HG03460 (cell line): ENCODE data around the gene CNN1.
A peak's percentile ranks its signal among the peaks of the same experiment; 100 is the strongest.
"Not testable (repeated sequence)": the region's sequence is repeated elsewhere in the genome, so short reads cannot be mapped to it uniquely, and the experiment has no call there.

Experiments used
- ATAC-seq: cut with Tn5 transposase; IDR thresholded peaks from one replicate; pipeline ENCODE4 v1.9.1; 2021; ENCODE audit not compliant: unreplicated experiment

Gene CNN1

DNA sequence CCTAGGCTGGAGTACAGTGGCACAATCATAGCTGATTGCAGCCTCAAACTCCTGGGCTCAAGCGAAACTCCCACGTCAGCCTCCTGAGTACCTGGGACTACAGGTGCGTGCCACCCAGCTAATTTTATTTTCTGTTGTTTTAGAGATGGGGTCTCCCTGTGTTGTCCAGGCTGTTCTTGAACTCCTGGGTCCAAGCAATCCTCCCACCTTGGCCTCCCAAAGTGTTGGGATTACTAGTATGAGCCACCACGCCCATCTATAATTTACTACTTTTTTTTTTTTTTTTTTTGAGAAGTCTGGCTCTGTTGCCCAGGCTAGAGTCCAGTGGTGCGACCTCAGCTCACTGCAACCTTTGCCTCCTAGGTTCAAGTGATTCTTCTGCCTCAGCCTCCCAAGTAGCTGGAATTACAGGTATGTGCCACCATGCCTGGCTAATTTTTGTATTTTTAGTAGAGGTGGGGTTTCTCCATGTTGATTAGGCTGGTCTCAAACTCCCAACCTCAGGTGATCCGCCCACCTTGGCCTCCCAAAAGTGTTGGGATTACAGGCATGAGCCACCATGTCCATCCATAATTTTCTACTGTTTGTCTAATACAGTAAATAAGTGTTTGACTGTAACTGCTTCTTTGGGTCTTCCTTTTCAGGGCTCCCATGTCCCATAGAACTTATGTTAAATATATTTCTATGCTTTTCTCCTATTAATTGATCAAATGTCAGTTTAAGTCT is 25.6 kb downstream of the CNN1 start:
- ATAC-seq: not testable (repeated sequence)

DNA sequence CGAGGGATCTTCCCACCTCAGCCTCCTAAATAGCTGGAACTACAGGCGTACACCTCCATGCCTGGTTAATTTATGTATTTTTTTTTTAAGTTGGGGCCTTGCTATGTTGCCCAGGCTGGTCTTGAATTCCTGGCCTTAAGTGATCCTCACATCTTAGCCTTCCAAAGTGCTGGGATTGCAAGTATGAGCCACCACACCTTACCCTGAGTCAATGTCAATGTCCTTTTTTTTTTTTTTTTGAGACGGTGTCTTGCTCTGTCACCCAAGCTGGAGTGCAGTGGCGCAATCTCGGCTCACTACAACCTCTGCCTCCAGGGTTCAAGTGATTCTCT is 27.0 kb downstream of the CNN1 start:
- ATAC-seq: not testable (repeated sequence)

DNA sequence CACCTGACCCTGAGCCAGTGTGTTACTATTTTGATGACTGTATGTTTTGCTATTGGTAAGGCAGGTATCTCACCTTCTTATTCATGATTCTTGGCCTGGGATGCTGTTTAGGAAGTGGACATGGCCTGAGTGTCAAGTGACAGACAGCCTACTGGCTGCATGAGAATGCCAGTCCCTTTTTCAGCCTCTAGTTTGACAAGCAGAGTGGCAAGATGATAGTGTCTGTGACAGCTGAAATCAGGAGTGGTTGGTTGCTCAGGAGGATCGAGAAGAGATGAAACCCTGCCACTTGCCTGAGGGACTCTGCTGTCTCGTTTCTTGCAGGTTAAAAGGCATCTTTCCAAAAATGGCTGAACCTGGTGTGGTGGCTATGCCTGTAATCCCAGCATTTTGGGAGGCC is 27.5 kb downstream of the CNN1 start:
- ATAC-seq: no peak

GRCh38 chr19:11570039-11570462 is 31.4 kb downstream of the CNN1 start:
- no peak for ATAC-seq

GRCh38 chr19:11573354-11573753 is 34.7 kb downstream of the CNN1 start:
- not testable (repeated sequence) for ATAC-seq

- ATAC-seq: not testable (repeated sequence)
Observed at GRCh38 chr19:11573763-11574162, 35.1 kb downstream of the CNN1 start.

DNA sequence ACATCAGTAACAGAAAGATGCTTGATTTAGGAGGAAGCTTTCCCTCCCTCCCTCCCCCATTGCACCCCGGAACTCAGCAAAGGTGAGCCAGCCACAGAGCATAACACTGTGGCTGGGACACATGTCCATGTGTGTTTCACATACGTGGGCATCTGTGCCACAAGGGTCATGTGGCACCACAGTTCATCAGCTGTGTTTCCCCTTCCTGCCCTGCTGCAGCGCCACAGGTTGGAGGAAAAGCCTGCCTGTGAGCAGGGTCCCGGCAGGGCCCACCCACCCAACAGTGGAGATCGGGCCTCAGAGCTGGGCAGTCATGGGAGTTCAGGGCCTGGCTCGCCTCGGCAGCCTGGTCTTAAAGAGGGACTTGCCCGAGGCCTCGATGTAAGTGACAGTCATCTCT is 36.0 kb downstream of the CNN1 start:
- ATAC-seq: no peak

DNA sequence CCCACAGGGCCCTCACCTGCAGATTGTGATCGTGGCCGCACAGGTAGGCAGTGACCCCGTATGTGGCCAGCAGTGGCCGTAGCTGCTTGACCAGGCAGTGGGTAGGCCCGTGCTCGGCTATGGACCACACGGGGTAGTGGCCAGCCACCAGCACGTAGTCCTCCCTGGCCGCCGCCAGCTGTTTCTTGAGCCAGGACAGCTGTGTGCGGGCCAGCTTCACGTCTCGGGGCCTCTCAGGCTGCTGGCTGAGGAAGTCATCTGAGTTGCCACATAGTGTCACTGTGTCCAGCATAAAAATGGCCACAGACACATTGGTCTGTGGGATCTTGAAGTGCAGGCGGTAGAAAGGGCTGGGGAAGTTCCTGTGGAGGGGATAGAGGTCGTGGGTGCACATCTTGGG is 37.6 kb downstream of the CNN1 start:
- no peak for ATAC-seq

DNA sequence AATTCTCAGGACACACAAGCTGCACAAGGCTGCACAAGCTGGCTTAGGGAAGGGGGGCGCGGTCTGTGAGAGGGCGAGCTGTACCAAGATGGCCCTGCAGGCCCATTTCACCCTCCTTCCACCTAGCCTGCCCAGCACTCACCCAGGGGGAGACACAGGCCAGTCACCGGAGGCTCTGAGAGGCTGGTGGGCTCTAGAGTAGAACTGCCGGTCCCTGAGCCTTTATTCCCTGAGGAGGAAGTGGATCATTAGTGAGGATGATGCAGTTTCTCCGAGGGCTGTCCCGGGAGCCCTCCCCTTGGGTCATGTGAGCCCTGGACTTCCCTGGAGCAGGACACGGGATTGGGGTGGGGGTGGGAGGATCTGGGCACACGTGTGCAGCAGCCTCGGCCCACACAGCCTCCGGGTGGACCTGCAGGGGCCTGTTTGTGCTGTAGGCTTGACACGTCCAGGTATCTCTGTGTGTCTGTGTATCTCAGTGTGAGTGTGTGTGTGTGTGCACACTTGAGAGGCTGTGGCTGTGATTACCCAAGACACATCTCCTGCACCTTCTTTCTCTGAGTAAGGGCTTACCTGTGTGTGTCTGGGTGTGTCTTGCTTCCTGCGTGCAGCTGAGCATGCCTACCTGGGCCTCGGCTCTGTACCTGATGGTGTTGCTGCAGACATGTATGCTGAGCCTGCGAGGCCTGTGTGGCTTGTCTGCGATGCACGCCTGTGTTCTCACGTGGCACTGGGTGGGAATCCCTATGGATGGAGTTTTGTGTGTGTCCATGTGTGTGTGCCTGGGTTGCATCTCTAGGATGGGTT is 39.0 kb downstream of the CNN1 start, which contains the start of gene ACP5:
Gene ACP5 (minus strand): TSS at position 195 of the 807 bp plus-strand sequence. CDS start 328 bp downstream, outside the sequence.
- no peak for ATAC-seq

GRCh38 chr19:11578258-11579142 is 39.8 kb downstream of the CNN1 start:
- ATAC-seq: no peak

GRCh38 chr19:11580116-11580515 is 41.5 kb downstream of the CNN1 start:
- no peak for ATAC-seq

DNA sequence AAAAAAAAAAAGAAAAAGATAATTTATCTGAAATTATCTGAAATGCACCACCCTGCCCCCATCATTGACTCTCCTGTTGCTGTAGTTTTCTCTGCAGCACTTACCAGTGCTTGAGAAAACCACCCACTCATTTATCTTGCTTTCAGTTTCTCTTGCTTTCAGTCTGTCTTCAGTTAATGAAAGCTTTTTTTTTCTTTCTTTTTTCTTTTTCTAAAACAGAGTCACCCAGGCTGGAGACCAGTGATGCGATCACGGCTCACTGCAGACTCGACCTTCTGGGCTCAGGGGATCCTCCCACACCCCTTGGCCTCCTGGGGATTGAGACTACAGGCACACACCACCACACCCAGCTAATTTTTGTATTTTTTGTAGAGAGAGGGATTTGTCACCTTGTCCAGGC is 43.1 kb downstream of the CNN1 start:
- no peak for ATAC-seq

DNA sequence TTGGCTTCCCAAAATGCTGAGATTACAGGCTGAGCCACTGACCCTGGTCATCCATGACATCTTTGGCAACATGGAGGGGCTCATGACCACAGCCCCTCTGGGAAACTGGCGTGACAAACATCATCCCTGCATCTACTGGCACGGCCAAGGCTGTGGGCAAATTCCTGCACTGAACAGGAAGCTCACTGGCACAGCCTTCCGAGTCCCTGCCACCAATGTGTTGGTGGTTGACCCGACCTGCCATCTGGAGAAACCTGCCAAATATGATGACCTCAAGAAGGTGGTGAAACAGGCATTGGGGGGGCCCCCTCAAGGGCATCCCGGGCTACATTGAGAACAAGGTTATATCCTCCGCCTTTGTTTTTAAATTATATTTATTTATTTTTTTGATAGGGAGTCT is 47.7 kb downstream of the CNN1 start:
- ATAC-seq: no peak

DNA sequence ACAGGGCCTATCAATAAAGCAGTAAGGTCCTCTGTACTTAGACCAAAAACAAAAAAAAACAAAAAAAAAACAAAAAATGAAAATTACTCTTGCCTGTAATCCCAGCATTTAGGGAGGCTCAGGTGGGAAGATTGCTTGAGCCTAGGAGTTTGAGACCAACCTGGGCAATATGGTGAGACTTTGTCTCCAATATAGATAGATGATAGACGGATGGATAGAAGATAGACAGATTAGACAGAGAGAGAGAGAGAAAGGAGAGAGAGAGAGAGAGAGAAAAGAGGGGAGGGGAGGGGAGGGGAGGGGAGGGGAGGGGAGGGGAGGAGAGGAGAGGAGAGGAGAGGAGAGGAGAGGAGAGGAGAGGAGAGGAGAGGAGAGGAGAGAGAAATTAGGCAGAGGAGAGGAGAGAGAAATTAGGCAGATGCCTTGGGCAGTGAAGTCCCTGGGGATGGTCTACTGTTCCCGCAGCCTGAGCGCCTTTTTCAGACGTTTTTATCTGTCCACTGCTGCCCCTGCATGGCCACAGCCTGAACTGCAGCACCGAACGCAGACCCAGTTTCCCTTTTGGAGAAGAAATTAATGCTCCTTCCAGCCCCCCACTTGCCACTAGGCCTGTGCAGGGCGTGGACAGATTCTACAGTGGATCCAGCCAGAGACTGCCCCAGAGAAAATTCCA is 48.8 kb downstream of the CNN1 start:
- no peak for ATAC-seq

GRCh38 chr19:11587975-11588631 is 49.5 kb downstream of the CNN1 start:
- ATAC-seq: no peak

DNA sequence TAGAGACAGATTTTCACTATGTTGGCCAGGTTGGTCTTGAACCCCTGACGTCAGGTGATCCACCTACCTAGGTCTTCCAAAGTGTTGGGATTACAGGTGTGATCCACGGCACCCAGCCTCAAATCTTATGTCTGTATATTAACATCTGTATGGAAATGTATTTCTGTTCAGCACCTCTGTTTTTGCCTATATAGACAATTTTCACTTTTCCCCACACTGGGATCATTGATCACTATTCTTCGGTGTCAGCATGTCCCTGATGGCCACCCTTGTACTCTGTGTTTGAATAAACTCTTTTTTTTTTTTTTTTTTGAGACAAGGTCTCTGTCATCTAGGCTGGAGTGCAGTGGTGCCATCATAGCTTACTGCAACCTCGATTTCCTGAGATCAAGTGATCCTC is 55.4 kb downstream of the CNN1 start:
- no peak for ATAC-seq

GRCh38 chr19:11596156-11596555 is 57.5 kb downstream of the CNN1 start:
- no peak for ATAC-seq

- peak; percentile 94 for ATAC-seq
Observed at GRCh38 chr19:11597202-11598102, 58.8 kb downstream of the CNN1 start, which contains the start of gene ZNF627. Gene ZNF627 (plus strand): TSS chr19:11597483. CDS start chr19:11597628, 145 bp downstream.

GRCh38 chr19:11598103-11598483 is 59.4 kb downstream of the CNN1 start:
- ATAC-seq: no peak
